GM19328 (cell line): ENCODE results near the gene STMN1.

ENCODE experiments used
- ATAC-seq: cut with Tn5 transposase; IDR thresholded peaks from one replicate; pipeline ENCODE4 v1.9.1; 2021; ENCODE audit warnings: mild to moderate bottlenecking, moderate library complexity; ENCODE audit not compliant: unreplicated experiment

The STMN1 gene

DNA sequence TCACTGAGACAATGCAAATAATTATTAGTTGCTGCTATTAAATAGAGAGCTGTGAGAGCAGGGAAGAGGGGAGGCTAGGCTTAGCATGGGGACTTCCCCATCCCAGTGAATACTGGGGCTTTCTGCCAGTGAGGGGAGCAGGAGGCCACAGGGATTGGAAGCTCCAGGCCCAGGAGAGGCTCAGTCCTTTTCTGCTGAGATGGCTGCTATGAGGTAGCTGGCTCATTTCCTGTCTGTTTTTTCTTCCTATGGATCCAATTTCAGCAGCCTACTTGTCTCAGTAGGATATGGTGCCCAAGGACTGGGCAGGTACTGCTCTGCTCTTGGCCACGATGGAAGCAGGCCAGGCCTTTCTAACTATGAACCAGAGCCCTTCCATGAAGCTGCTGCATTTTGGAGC, 10.0 kb downstream of the STMN1 start:
- ATAC-seq, result no peak

DNA sequence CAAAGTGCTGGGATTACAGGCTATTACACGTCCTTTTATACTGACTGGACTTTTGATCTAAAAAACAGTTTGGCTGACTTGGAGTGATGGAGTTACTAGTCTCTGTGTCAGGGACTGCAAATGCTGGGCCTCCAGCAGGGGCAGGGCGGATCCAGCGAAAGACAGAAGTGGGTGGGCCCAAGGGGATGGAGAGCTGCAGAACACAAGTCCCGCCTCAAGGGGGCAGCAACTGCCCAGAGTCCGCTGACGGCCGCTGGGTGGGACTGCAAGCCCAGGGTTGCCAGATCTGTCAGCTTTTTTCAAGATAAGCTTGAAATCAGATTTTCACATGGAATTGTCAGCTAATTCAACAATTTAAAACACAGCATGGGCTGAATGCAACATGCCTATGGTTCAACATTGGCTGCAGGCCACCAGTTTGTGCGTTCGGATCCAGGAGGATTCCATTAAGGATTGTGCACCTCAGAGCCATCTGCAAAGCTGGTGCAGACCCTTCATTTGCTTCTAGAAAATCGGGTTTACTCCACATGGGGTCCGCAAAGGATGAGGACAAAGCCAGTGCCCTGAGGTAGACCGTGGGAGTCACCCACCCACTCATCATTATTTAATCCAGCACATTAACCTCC, 10.7 kb downstream of the STMN1 start:
- ATAC-seq, result peak; percentile 64

DNA sequence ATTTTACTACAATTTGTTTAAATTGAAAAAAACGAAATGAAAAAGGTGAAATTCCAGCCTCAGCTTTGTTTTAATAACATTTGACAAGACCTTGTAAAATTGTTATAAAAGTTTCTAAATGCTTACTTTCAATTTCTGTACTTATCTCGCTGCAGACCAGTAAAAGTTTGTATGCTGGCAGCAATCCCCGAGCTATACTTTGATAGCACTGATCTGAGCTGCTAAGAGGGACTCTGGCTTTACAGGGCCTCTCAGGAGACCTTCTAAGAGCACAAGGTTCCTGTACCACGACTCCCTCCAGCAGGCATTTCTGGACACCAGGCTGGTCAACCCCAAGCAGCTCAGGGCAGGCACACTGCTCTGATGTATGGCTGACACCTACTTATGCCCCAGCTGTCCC, 13.1 kb downstream of the STMN1 start:
- ATAC-seq, result no peak

DNA sequence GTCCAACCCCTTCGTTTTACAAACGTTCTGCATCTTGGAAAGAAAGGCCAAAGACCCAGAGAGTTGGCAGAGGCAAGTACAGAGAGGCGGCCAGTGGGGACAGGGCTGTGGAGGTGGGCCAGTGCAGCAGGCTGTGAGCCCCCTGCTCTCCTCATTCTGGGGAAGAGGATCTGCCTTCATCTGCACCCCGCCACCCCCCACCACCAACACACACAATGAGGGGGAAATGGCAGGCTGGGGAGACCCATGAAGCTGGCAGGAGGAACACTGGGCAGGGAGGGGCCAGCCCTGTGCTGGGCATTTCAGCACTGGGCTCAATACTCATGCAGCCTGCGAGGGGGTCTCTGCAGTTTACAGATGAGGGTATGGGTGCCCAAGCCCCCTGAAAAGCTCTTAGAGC, 14.6 kb downstream of the STMN1 start:
- ATAC-seq, result no peak

DNA sequence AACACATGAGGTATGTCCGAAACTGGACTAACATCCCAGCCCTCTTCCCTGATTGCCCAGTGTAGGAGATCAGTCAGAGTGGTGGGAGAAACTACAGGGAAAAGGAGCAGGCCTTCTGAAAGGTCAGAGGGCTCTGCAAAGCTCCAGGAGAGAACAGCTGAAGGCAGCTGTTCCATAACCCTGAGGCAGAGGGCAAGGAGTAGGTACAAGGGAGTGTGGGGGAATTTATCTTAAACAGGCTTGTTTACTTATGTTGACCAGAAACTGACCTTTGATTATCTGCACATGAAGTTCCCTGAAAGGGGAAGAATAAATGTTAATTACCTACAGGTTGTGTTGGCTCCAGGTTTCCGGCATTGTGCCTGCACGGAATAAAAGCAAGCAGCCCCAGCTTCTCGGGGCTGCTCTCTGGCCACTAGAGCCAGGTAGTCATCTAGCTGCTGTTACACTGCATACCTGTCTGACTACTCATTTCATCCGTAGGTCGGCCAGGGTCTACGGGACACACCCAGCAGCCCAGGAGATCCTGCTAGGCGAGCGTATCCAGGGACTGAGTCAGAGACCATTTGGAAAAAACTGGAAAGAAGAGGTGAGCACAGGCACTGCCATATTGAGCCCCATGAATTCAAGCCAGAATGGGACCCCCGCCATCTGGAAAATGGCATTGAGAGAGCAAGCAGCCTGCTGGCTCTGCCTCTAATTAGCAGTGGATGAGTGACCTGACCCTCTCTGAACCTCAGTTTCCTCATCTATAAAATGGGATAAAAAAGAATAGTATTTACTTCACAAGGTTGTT, 15.8 kb downstream of the STMN1 start:
- ATAC-seq, result no peak

DNA sequence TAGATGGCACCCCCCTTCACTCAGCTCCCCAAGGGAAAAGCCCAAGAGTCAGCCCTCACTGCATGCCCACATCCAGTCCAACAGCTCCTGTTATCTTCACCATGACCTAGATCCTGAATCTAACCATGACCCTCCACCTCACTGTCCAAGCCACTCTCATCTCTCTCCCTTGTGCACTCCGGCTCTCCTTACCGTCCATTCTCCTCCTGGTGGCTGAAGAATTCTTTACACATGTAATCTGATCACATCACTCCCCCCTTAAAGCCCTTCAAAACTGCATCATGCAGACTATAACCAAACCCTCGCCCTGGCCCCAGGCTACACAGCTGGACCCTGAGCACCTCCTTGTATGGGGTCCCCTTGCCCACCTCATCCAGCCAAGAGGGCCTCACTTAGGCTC, 16.7 kb downstream of the STMN1 start:
- no peak for ATAC-seq

DNA sequence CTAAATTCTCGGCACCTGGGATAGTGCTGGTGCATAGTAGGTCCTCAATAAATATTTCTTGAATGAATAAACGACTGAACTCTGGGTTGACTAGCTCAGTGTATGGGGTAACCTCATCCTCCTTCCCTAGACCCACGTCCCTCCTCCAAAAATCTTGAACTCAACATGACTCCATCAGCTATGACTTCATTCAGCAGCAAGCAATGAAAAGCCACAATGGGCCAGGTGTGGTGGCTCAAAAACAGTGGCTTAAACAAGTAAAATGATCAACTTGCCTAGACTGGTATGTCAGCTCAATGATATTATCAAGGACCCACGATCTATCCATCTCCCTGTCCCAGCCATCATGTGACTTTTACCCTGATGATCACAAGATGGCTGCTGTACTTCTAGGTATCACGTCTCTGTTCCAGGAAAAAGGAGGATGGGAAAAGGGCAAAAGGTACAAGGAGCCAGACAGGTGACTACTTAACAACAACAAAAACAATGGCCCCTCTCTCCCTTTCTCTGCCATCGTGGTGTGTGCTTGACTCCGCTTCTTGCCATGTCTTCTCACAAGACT, 17.7 kb downstream of the STMN1 start:
- no peak for ATAC-seq

DNA sequence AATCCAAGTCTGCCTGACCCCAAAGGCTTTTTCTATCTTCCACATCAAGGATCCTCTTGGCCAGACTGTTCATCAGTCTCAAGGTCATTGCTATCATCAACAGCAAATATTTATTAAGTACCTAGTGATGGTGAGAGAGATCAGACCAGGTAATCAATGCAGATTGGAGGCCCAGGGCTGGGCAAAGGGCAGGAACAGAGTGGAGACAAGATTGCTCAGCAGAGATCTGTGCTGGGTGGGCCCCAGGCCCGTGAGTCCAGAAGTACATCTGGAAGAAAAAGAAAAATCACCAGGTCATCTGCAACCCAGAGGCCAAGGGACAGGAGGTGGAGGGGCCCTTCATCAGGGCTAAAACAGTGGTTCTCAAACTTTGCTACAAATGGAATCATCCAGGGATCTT, 20.6 kb downstream of the STMN1 start:
- no peak for ATAC-seq

DNA sequence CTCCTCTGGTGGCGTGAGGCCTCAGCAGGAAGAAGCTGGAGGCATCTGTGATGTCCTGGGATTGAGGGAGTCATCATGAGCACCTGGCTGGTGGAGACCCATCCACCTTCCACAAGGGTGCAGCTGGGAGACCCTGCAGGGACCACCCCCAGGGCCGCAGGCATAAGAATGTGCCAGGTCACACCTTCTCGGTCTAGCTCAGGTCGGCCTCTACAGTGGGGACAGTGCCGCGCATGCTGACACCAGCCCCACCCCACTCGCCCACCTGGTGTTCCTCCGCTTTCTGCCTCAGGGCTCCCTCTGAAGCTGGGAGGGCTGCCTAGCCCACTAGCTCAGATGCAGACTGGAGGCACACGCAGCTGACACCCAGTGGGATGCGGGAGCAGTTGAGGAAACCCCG, 25.0 kb downstream of the STMN1 start:
- ATAC-seq, result no peak

DNA sequence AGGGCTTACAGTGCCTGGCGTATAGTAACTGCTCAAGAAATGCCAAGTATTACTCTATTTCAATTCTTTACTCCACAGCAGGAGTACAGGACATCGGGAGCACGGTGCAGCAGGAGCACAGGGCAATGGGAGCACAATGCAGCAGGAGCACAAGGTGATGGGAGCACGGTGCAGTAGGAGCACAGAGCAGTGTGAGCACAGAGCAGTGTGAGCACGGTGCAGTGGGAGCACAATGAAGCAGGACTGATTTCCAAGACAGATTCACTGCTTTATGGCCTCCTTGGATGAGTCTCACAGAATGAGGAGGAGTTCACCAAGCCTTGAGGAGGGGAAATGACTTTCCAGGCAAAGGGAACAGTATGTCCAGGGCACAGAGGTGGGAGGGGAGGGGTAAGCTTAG, 25.7 kb downstream of the STMN1 start:
- ATAC-seq, result no peak

DNA sequence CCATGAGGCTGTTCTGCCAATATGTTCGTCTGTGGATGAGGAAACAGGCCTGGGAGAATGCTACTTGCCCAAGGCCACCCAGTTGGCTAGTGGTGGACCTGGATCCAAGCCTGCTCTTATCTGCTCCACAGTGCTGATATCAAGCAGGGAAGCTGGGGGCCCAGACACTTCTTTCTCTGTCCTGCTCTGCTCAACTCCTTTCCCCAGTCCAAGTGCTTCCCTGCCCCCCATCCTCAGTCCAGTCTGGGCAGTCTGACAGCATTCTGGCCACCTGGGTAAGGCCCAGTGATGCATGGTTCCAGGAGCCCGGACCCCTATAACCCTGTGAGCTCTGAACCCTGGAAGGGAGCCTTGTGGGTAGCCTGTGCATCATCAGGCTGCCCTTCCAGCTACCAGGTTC, 26.5 kb downstream of the STMN1 start:
- no peak for ATAC-seq

DNA sequence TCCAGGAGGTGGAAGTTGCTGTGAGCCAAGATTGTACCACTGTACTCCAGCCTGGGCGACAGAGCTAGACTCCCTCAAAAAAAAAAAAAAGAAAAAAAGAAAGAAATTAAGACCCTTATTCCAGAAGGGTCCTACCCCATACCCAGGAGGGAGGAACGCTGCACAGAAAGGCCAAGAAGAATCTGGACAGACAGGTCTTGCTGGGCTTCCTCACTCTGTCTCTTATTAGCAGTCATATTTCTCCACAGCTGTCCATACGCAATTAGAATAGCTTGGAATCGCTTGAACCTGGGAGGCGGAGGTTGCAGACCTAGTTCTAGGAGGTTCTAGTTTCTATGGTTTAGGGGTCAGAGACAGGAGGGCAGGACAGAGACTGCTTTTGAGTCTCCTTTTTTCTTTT, 27.5 kb downstream of the STMN1 start:
- ATAC-seq, result no peak

DNA sequence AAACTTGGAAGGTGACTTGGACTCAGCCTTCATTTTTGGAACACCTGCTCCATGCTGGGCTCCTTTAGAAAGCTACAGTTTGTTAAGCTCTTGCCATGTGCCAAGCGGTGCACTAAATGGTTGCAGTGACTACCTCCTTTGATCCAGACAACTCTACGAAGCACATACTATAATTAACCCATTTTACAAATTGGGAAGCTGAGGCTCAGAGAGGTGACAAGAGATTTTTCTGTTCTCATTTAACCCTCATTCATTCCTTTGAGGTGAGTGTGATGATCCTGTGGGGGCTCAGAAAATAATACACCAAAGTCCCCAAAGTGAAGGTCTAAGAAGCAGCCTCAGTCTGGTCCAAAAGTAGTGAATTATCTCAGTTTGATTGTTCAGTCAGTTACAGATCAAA, 29.1 kb downstream of the STMN1 start:
- no peak for ATAC-seq

DNA sequence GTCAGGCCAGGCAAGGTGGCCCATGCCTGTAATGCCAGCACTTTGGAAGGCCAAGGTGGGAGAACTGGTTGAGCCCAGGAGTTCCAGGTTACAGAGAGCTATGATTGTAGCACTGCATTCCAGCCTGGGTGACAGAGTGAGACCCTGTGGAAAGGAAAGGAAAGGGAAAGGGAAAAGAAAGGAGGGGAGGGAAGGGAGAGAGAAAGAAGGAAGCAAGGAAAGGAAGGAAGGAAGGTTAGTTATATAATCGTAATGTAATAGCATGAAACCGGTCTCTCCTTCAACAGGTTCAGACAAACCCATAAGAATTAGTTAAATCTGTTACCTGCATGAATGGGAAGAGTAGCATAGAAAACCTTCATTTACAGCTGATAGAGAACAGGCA, 29.5 kb downstream of the STMN1 start:
- ATAC-seq, result no peak

DNA sequence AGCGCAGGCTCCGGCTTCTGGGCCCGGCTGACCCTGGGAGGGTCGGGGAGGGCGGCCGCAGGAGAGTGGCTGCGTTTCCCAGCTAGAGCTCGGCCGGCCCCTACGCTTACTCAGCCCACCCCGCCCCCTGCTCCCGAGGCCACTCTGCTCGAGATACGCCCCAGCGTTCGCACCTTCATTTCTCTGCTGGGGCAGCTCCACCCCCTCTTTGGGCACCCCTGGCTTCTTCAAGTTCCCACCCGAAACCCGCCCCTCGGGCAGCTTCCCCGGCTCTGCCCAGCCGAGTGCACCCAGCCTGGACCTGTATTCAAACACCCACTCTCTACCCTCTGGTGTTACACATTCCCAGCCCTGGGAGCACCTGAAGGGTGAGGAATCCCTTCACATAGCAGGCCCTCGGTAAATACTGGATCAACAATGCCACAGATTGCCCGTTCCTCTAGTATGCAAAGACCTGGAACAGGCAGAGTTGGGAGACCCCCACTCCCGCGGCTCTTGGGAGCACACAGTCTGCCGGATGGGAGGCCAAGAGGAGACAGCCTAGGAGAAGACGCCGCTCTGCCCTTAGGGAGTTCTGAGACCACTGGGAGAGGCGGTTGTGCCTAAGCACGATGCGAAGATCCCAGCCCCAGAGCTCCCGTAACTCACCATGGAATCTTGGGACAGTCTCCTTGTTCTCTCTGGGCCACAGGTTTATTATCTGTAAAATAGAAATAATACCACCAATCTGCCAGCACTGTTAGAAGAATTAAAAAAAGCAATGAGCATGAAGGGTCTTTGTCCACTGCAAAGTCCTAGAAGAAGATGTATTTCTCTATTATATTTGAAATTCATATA, 30.1 kb downstream of the STMN1 start:
- peak; percentile 5 for ATAC-seq

DNA sequence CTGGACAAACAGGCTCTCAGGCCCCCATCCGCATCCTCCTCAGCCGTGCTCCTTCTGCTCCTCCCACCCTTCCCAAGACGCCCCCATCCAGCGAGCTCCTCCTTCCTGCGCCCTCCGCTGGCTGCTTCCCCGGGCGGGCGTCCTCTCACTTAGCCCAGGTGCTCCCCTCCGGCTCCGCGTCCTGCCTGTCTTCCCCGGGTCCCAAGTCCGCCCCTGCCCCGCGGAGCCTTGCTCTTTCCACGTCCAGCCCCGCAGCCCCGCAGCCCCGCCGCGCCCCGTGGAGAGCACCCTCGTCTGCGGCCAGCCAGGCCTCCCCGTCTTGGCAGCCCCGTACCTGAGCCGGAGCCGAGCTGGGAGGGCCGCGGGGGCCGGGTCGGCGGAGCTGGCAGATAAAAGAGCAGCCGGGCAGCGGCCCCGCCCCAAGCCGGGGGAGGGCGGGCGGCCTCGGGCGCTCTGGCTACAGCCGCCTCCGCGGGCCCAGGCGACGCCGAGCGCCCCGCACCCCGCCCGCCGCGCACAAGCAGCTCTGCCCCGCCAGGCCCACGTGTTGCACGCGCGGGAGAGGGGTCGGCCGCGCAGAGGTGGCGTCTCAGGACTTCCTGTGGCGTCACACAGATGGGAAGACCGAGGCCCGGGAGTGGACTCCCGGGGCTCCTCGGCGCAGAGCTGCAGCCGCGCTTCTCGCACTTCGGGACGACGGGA, 30.9 kb downstream of the STMN1 start, which contains the start of gene PAQR7:
Gene PAQR7 (minus strand): TSS at position 555 of the 702 bp plus-strand sequence. CDS start 11,869 bp downstream, outside the sequence.
- peak; percentile 50 for ATAC-seq

DNA sequence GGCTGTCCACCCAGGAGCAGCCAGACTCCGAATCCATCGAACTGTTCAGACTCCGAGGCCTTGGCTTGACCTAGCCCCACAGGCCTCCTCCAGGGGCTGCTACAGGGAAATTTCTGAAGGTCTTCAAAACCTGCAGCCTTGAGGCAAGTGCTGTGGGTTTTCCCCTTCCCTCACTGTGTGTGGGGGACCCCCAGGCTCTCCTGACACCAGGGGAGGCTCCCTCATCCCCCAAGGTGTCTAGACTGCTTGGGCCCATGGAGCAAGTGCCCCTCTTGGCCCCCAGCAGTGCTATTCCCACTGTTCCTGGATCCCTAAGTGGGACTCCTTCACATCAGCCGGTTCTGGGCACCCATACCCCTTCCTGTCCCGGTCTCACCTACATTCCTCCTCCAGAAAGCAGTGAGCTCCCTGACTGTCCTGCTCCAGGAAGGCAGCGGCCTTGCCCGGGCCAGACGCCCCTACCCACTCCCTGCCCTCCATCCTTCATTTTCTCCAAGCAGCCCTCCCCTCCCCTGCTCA, 31.5 kb downstream of the STMN1 start:
- no peak for ATAC-seq

DNA sequence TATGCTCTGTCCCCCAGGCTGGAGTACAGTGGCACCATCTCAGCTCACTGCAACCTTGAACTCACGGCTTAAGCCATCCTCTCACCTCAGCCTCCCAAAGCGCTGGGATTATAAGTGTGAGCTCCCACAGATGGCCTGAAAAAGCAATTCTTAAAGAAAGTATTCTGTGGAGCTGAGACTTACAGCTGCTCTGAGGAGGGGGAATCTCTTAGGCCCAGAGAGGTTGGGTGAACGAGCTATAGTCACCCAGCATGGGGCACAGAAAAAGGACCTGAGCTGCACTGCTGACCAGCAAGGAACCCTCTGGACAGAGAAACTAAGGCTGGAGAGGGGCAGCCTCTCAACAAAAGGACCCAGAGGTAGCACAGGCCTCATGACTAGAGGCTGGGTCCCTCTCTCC, 32.0 kb downstream of the STMN1 start:
- ATAC-seq, result no peak

DNA sequence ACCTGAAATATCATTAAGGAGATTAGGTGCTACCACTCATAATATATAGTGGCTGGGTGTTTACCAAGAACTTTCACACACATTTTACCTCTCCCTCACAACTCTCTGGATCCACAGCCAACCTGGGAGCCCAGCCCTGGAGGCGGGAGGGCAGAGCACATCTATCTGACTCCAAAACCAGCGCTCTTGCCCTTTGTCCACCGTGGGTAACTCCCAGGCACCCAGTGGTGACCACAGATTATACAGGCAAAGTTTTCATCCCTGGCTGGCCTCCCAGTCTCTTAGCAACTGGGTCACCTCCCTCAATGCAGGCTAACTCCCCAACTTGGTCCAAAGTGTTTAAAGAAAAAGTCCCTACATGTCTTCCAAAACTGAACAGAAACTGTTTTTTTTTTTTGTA, 33.1 kb downstream of the STMN1 start:
- ATAC-seq, result no peak

DNA sequence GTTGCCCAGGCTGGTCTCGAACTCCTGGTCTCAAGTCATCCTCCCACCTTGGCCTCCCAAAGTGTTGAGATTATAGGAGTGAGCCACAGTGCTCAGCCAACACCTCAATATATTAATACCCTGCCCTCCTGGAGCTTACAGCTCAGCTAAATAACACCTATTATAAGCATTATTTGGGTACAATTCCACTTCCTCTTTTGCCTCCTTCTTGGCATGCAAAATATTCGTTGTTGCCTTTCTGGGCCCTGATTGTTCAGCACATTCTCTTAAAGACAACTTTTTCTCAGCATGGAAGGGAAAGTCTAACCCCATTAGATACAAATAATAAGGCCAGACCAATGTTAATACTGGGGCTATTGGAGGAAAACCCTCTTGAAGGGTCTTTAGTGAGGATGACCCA, 33.5 kb downstream of the STMN1 start:
- ATAC-seq, result no peak
